ENCODE results near the gene ELP5.
A peak's percentile ranks its signal among the peaks of the same experiment; 100 is the strongest.

Gene ELP5

GRCh38 chr17:7219229-7219811, 32.7 kb upstream of the ELP5 start:
- DNase-seq = no peak

DNA sequence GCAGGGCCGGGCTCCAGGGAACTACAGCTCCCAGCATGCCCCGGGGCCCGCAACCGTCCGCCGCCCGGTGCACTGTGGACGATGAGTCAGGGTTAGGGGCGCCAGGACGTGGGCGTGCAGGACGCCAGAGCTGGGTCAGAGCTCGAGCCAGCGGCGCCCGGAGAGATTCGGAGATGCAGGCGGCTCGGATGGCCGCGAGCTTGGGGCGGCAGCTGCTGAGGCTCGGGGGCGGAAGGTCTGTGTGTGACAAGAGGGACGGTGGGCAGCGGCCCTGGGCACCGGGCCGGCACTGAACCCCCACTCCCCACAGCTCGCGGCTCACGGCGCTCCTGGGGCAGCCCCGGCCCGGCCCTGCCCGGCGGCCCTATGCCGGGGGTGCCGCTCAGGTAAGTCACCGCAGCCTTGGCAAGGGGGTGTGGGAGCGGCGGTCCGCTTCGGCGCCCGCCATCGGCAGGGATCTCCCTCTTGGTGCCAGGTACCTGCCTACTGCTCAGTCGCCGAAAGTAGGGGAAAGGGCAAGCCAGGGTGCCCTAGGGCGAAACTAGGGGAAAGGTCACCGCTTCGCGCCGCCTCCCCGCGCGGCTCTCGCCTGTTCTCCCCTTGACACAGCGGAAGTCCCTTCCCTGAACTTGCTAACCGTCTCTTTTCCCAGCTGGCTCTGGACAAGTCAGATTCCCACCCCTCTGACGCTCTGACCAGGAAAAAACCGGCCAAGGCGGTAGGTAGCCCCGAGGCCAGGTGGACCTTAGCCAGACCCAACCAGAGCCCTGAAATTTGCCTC, 32.0 kb upstream of the ELP5 start, which contains the start of the genes ACADVL and DLG4:
Gene ACADVL (plus strand): TSS at position 127 of the 781 bp plus-strand sequence. CDS start 47 bp downstream, at position 174.
Gene DLG4 (minus strand): TSS at position 25 of the 781 bp plus-strand sequence.
- peak; percentile 58 for DNase-seq

GRCh38 chr17:7220593-7221277, 31.3 kb upstream of the ELP5 start:
- no peak for DNase-seq

DNA sequence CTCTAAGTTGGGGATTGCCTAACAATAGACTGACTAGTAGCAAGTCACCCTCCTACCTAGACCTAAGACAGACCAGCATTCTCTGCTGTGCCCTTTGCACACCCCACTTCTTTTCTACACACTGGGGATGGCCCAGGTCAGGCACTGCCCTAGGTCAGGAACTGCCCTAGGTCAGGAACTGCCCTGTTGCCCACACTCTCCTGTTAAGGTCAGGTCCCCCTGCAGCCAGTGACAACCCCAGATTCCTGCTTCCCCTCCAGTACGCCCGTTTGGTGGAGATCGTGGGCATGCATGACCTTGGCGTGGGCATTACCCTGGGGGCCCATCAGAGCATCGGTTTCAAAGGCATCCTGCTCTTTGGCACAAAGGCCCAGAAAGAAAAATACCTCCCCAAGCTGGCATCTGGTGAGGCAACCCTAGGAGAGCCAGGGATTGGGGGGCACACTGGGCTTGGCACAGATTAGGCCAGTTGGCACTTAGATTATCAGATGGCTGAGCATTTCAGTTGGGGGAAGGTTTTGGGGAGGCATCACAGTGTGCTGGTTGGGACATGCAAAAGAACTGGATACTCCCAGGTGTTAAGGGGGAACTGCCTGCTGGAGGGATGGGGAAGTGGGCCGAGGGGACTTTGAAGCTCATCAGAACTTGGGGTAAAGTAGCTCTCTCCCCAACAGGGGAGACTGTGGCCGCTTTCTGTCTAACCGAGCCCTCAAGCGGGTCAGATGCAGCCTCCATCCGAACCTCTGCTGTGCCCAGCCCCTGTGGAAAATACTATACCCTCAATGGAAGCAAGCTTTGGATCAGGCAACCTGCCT, 30.5 kb upstream of the ELP5 start:
- no peak for DNase-seq

DNA sequence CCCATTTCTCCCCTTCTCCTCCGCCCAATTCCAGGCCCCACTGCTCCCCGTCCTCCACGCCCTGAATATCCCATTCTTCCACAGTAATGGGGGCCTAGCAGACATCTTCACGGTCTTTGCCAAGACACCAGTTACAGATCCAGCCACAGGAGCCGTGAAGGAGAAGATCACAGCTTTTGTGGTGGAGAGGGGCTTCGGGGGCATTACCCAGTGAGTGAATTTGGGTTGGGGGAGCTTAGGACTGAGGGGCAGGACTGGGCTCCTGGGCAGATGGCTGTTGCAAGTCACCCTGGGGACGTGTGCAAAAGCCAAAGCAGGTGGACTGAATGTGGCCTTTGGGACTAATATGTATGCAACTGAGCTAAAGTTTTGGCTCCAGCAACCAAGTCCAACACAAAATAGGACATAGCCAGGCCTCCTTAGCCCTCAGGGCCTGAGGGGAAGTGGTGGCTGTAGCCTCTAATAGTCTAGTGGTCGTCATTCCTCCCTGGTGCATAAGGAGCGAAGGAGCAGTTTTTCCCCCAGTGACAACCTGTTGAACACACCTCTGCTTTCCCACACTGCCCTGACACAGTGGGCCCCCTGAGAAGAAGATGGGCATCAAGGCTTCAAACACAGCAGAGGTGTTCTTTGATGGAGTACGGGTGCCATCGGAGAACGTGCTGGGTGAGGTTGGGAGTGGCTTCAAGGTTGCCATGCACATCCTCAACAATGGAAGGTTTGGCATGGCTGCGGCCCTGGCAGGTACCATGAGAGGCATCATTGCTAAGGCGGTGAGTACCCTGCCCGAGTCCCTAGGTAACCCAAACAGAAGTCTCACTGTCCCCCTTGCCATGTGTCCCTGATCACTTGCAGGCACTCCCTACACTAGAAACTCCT, 29.7 kb upstream of the ELP5 start:
- no peak for DNase-seq

DNA sequence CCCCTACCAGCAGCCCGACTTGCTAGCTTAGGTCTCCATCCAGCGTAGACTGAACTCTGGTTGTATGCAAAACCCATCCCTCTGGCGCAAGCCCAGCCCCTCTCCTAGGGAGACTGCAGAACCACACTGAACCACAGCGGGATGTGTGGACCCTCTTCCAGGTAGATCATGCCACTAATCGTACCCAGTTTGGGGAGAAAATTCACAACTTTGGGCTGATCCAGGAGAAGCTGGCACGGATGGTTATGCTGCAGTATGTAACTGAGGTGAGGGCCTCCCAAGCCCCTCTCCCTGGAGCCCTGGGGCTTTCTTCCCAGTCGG, 29.1 kb upstream of the ELP5 start:
- no peak for DNase-seq

DNA sequence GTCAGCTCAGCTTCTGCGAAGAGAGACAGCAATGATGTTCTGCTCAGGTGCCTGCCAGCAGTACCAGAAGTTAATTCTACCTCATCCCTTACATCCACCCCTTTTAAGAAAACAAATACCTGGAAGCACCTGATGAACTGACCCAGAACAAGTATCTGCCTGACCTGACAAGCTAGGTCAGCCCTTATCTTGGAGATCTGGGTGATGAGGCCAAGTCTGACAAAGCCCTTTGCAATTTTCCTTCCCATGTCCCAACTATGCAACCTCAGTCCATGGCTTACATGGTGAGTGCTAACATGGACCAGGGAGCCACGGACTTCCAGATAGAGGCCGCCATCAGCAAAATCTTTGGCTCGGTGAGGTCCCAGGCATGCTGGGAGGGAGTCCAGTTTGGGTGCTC, 28.6 kb upstream of the ELP5 start:
- no peak for DNase-seq

DNA sequence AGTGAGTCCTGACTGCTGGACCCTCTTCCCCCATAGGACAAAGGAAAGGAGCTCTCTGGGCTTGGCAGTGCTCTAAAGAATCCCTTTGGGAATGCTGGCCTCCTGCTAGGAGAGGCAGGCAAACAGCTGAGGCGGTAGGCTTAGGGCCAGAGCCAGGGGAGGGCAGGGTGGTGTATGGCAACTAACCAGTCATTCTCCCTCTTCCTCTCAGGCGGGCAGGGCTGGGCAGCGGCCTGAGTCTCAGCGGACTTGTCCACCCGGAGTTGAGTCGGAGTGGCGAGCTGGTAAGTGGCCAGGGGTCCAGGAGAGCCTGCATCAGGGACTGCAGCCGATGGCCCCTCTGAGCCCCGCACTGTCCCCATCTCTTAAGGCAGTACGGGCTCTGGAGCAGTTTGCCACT, 27.9 kb upstream of the ELP5 start:
- no peak for DNase-seq

- no peak for DNase-seq
Measured at GRCh38 chr17:7224661-7225111, 27.3 kb upstream of the ELP5 start.

DNA sequence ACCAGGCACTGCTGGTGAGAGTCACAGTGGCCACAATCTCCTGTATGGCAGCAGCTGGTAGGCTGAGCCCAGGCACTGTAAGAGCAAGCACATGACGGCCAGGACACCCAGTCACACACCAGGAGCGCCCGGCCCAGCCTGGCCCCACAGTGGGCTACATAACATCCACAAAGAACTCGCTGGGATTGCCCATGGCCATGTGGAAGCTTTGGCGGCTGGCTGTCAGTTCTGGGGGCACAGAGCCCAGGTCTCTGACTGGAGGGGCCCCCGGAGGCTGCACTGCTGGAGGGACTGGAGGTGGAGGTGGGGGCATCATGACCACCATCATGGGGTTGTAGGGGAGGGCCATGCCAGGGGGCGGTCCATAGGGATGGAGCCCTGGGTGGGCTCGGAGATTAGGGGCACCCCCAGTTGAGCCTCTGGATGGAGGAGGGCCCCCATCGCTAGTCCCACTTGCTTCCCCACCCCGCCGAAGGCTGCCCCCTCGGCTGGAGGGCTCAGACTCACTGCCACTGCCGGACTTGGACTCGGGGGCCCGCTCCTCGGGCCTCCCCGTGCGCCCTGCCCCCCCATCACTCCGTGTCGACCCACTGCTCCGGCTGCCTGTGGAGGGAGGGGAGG, 26.2 kb upstream of the ELP5 start:
- DNase-seq = no peak

- no peak for DNase-seq
Measured at GRCh38 chr17:7226721-7227710, 25.0 kb upstream of the ELP5 start.

- no peak for DNase-seq
Measured at GRCh38 chr17:7228920-7229319, 23.1 kb upstream of the ELP5 start.

DNA sequence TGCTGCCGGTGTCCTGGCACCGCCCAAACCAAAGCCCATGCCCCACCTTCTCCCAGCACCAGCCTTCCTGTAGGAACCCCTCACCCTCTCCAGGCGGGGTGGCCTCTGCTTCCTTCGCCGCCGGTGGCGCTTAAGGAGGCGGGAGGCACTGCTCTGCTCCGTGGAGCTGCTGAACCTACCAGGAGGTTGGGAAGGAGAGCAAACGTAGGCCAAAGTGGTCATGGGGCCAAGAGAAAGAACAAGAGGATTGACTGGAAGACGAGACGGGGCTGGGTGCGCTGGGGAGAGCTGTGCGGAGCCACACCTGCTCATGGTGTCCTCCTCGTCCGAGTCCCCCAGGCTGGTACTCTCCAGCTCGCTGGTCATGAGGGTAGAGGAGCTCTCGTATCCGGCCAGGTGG, 22.5 kb upstream of the ELP5 start:
- no peak for DNase-seq

DNA sequence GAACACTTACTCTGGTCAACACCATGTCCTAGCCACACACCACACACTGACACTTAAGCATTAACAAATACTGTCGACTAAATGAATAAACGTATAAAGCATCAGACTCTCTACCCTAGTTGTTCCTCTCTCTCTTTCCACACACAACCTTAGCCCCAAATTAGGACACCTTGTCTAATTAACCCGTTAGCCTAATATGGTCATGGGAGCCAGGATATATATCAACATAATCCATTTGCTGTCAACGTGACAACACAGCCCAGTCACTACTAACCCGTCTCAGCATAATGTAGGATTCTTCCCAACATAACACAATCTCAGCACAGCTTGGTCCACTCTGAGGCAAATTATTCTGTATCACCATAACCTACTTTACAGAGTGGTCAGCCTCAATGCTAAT, 19.9 kb upstream of the ELP5 start:
- DNase-seq = no peak

DNA sequence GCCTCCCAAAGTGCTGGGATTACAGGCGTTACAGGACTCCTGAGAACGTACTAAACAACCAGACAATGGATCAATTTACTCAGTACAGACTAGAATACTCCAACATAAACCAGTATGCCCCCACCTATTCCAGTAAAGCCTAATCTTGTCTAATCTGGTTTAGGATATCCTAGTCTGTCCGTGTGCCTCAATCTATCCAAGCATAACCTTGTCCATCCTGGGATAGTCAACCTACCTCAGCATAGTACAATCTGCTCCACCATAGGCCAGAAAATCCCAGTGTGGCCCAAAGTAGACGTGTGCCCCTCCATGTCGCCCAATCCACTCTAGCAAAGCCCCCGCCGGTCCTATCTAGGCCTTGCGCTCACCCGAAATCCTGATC, 18.3 kb upstream of the ELP5 start:
- DNase-seq = no peak

GRCh38 chr17:7234083-7234951, 17.7 kb upstream of the ELP5 start, which contains the start of gene DVL2:
Gene DVL2, minus strand, starts transcription at chr17:7234517. Its CDS starts 255 bp downstream, at chr17:7234262.
- DNase-seq = peak; percentile 87

GRCh38 chr17:7235693-7236665, 16.0 kb upstream of the ELP5 start:
- DNase-seq = no peak

DNA sequence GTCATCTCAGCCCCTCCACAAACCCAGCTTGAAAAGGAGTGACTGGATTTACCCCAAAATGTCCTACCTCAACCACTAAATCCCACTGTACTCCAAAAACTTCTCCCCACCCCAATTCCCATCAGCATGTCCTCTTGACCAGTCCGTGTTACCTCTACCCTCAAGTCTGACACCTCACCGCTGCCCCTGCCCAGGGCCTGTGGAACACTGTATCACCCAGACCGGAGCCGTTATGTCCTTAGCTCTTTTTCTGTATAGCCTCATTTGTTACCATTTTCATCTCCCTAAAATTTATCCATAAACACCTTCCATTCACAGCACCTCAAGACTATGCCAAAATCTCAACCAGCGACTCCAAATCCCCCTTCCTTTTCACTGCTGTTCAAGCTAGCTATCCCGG, 15.2 kb upstream of the ELP5 start:
- no peak for DNase-seq

All from NCI-H446 treated with DMSO at 0.1 percent for 48 hours (cell line).